Liver (tissue), 9 donors: ENCODE results near the gene MEGF11. TPM values are rescaled to one million over a fixed set of nuclear protein-coding genes. Genes with fewer than 3 reads are reported as not detected.

ENCODE experiments used
- DNase-seq: peaks from one replicate; pipeline ENCODE4 v3.0.0-alpha.2; 2017; ENCODE audit warnings: low spot score
- H3K27ac ChIP-seq, 2 donors: one replicate each; pipeline ENCODE4 v1.7.0; 2013; ENCODE audit warnings: inconsistent platforms in 2 of 2, low read length in 2 of 2, control low read depth in 1 of 2, low read depth in 1 of 2, mild to moderate bottlenecking in 1 of 2
- H3K27me3 ChIP-seq, 4 donors: one replicate each; pipeline versions ENCODE4 v1.6.1 to v1.7.0; 2013; ENCODE audit warnings: low read length in 3 of 4, inconsistent platforms in 1 of 4, mild to moderate bottlenecking in 1 of 4, moderate library complexity in 1 of 4; ENCODE audit not compliant: control insufficient read depth in 4 of 4, insufficient read depth in 4 of 4
- H3K36me3 ChIP-seq, 4 donors: one replicate each; pipeline versions ENCODE4 v1.6.1 to v1.7.0; 2013; ENCODE audit warnings: low read length in 3 of 4, mild to moderate bottlenecking in 3 of 4, low read depth in 1 of 4, moderate library complexity in 1 of 4; ENCODE audit not compliant: control insufficient read depth in 4 of 4, insufficient read depth in 3 of 4
- H3K4me1 ChIP-seq, 4 donors: one replicate each; pipeline versions ENCODE4 v1.6.1 to v1.7.0; 2013; ENCODE audit warnings: low read length in 3 of 4, mild to moderate bottlenecking in 3 of 4, moderate library complexity in 1 of 4; ENCODE audit not compliant: control insufficient read depth in 4 of 4, insufficient read depth in 4 of 4
- H3K4me3 ChIP-seq, 3 donors: one replicate each; pipeline versions ENCODE4 v1.6.1 to v1.7.0; 2013; ENCODE audit warnings: low read length in 3 of 3, control low read depth in 1 of 3, low read depth in 1 of 3, mild to moderate bottlenecking in 1 of 3
- H3K9ac ChIP-seq, 2 donors: one replicate each; pipeline ENCODE4 v1.7.0; 2013; ENCODE audit warnings: low read length in 2 of 2, mild to moderate bottlenecking in 2 of 2, moderate library complexity in 2 of 2, control low read depth in 1 of 2, low read depth in 1 of 2
- H3K9me3 ChIP-seq, 4 donors: one replicate each; pipeline versions ENCODE4 v1.6.1 to v1.7.0; 2013; ENCODE audit warnings: low read length in 3 of 4; ENCODE audit not compliant: control insufficient read depth in 4 of 4
- ATF3 ChIP-seq: IDR thresholded peaks from 2 replicates; pipeline ENCODE4 v1.6.1; 2016; ENCODE audit warnings: antibody characterized with exemption
- CTCF ChIP-seq: fragments of 150-350 bp; IDR thresholded peaks from 2 replicates; pipeline ENCODE4 v1.5.1; 2017; ENCODE audit warnings: improper control_type of control experiment, low read depth, low read length; ENCODE audit not compliant: missing input control
- EGR1 ChIP-seq, 2 donors: IDR thresholded peaks; 2 replicates each; pipeline ENCODE4 v1.6.1; 2016 to 2018; ENCODE audit warnings: antibody characterized with exemption in 2 of 2, low read depth in 2 of 2
- FOXA1 ChIP-seq: IDR thresholded peaks from 2 replicates; pipeline ENCODE4 v1.6.1; 2016; ENCODE audit warnings: antibody characterized with exemption
- FOXA2 ChIP-seq: IDR thresholded peaks from 2 replicates; pipeline ENCODE4 v1.6.1; 2016; ENCODE audit warnings: antibody characterized with exemption
- GABPA ChIP-seq, 2 donors: IDR thresholded peaks in 1 of 2; conservative IDR thresholded peaks in 1 of 2; 2 replicates each; pipeline ENCODE4 v1.6.1; 2016; ENCODE audit warnings: antibody characterized with exemption in 2 of 2, mild to moderate bottlenecking in 1 of 2, moderate library complexity in 1 of 2
- HNF4A ChIP-seq, 2 donors: conservative IDR thresholded peaks; 2 replicates each; pipeline ENCODE4 v1.6.1; 2016; ENCODE audit warnings: antibody characterized with exemption in 2 of 2, mild to moderate bottlenecking in 2 of 2
- HNF4G ChIP-seq: IDR thresholded peaks from 2 replicates; pipeline ENCODE4 v1.6.1; 2016; ENCODE audit warnings: antibody characterized with exemption
- JUND ChIP-seq, 2 donors: IDR thresholded peaks; 2 replicates each; pipeline ENCODE4 v1.6.1; 2016; ENCODE audit warnings: antibody characterized with exemption in 2 of 2
- NR2F2 ChIP-seq: IDR thresholded peaks from 2 replicates; pipeline ENCODE4 v1.6.1; 2016; ENCODE audit warnings: antibody characterized with exemption
- RAD21 ChIP-seq, 2 donors: IDR thresholded peaks; 2 replicates each; pipeline ENCODE4 v1.6.1; 2016; ENCODE audit warnings: antibody characterized with exemption in 2 of 2, mild to moderate bottlenecking in 2 of 2
- RXRA ChIP-seq, 2 donors: IDR thresholded peaks; 2 replicates each; pipeline ENCODE4 v1.6.1; 2017 to 2018; ENCODE audit warnings: antibody characterized with exemption in 2 of 2, mild to moderate bottlenecking in 1 of 2
- SP1 ChIP-seq: IDR thresholded peaks from 2 replicates; pipeline ENCODE4 v1.6.1; 2018; ENCODE audit warnings: antibody characterized with exemption, mild to moderate bottlenecking
- TAF1 ChIP-seq: conservative IDR thresholded peaks from 2 replicates; pipeline ENCODE4 v1.6.1; 2016; ENCODE audit warnings: antibody characterized with exemption, mild to moderate bottlenecking
- YY1 ChIP-seq: IDR thresholded peaks from 2 replicates; pipeline ENCODE4 v1.6.1; 2016; ENCODE audit warnings: antibody characterized with exemption, mild to moderate bottlenecking
- WGBS: extraction: QIAGEN DNeasy Blood & Tissue Kit; methylation state at CpG from one replicate; pipeline ENCODE4 v1.1.7; 2013; 5-methylcytosine and 5-hydroxymethylcytosine counted together
- polyA plus RNA-seq, 2 donors: library from polyadenylated mRNA; stranded (reverse) in 1 of 2; unstranded in 1 of 2; fragments of 200-250 nt in 1 of 2; fragments of >200 nt in 1 of 2; fragmentation: Nextera tagmentation in 1 of 2; extraction: Ambion mirVana in 1 of 2; gene quantifications; one replicate each; pipeline versions ENCODE4 v1.2.1 to v1.2.3, GENCODE V29; 2013 to 2015
- total RNA-seq, 2 donors: library from RNA; depleted of rRNA; stranded (reverse); fragments of >200 nt; gene quantifications; one replicate each; pipeline ENCODE4 v1.2.3, GENCODE V29; 2014
- TF ChIP-seq, protein P1 (sequence below): IDR thresholded peaks from 2 replicates; pipeline ENCODE4 v1.6.1; 2016; ENCODE audit warnings: antibody characterized with exemption, mild to moderate bottlenecking
- TF ChIP-seq, protein P2 (sequence below): IDR thresholded peaks from 2 replicates; pipeline ENCODE4 v1.6.1; 2016; ENCODE audit warnings: antibody characterized with exemption
- TF ChIP-seq, protein P3 (sequence below): IDR thresholded peaks from 2 replicates; pipeline ENCODE4 v1.6.1; 2016; ENCODE audit warnings: antibody characterized with exemption
- donor health status: healthy.
- donor health status: healthy.
- donor health status: healthy.
- donor health status: healthy.
- donor health status: healthy.

MEGF11 gene
- total and polyA plus RNA-seq, 4 donors = under 0.01 to 0.51 (median 0.03) TPM; not detected in 1

GRCh38 chr15:65969865-65970816 lies 283.4 kb downstream of the MEGF11 start:
- Histone ChIP-seq H3K27me3 (peaks cover 0 to 4% (median 2%) of the 10 kb centered on the region in 4 donors), H3K36me3 (no peaks in the 10 kb centered on the region), H3K27ac (no peak overlapping the region), H3K4me3 (no peak overlapping the region), H3K9me3 (no peaks in the 10 kb centered on the region), H3K4me1 (no peaks in the 10 kb centered on the region), H3K9ac (no peak overlapping the region)
- TF ChIP-seq, protein P1, sequence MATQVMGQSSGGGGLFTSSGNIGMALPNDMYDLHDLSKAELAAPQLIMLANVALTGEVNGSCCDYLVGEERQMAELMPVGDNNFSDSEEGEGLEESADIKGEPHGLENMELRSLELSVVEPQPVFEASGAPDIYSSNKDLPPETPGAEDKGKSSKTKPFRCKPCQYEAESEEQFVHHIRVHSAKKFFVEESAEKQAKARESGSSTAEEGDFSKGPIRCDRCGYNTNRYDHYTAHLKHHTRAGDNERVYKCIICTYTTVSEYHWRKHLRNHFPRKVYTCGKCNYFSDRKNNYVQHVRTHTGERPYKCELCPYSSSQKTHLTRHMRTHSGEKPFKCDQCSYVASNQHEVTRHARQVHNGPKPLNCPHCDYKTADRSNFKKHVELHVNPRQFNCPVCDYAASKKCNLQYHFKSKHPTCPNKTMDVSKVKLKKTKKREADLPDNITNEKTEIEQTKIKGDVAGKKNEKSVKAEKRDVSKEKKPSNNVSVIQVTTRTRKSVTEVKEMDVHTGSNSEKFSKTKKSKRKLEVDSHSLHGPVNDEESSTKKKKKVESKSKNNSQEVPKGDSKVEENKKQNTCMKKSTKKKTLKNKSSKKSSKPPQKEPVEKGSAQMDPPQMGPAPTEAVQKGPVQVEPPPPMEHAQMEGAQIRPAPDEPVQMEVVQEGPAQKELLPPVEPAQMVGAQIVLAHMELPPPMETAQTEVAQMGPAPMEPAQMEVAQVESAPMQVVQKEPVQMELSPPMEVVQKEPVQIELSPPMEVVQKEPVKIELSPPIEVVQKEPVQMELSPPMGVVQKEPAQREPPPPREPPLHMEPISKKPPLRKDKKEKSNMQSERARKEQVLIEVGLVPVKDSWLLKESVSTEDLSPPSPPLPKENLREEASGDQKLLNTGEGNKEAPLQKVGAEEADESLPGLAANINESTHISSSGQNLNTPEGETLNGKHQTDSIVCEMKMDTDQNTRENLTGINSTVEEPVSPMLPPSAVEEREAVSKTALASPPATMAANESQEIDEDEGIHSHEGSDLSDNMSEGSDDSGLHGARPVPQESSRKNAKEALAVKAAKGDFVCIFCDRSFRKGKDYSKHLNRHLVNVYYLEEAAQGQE = no peak
- TF ChIP-seq RAD21 (IDR thresholded peaks at IDR 0.05) (no peak), JUND (IDR thresholded peaks at IDR 0.05) (no peak), SP1 (no peak), GABPA (IDR thresholded peaks at IDR 0.05 in 1 of 2, conservative IDR thresholded peaks at IDR 0.05 in 1 of 2) (no peak), FOXA1 (no peak), ATF3 (no peak), EGR1 (IDR thresholded peaks at IDR 0.05; ENCODE audit: low read depth in 2 of 2) (no peak), NR2F2 (no peak), CTCF (no peak), TAF1 (no peak), HNF4A (conservative IDR thresholded peaks at IDR 0.05) (no peak), YY1 (no peak), FOXA2 (no peak), HNF4G (no peak), RXRA (IDR thresholded peaks at IDR 0.05) (no peak)
- TF ChIP-seq, protein P2, sequence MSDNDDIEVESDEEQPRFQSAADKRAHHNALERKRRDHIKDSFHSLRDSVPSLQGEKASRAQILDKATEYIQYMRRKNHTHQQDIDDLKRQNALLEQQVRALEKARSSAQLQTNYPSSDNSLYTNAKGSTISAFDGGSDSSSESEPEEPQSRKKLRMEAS = no peak
- TF ChIP-seq, protein P3, sequence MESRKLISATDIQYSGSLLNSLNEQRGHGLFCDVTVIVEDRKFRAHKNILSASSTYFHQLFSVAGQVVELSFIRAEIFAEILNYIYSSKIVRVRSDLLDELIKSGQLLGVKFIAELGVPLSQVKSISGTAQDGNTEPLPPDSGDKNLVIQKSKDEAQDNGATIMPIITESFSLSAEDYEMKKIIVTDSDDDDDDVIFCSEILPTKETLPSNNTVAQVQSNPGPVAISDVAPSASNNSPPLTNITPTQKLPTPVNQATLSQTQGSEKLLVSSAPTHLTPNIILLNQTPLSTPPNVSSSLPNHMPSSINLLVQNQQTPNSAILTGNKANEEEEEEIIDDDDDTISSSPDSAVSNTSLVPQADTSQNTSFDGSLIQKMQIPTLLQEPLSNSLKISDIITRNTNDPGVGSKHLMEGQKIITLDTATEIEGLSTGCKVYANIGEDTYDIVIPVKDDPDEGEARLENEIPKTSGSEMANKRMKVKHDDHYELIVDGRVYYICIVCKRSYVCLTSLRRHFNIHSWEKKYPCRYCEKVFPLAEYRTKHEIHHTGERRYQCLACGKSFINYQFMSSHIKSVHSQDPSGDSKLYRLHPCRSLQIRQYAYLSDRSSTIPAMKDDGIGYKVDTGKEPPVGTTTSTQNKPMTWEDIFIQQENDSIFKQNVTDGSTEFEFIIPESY = no peak
- no peak for DNase-seq
- 74% methylated on average over 7 of the region's 7 CpGs for WGBS
